NCI-H82 (cell line): Measurements from ENCODE around the gene MIDN.
"Not testable (repeated sequence)": the region's sequence is repeated elsewhere in the genome, so short reads cannot be mapped to it uniquely, and the experiment has no call there.

Source experiments
- DNase-seq: peaks from one replicate; lab custom pipeline; 2025; lab: John Stamatoyannopoulos, UW

Gene MIDN

DNA sequence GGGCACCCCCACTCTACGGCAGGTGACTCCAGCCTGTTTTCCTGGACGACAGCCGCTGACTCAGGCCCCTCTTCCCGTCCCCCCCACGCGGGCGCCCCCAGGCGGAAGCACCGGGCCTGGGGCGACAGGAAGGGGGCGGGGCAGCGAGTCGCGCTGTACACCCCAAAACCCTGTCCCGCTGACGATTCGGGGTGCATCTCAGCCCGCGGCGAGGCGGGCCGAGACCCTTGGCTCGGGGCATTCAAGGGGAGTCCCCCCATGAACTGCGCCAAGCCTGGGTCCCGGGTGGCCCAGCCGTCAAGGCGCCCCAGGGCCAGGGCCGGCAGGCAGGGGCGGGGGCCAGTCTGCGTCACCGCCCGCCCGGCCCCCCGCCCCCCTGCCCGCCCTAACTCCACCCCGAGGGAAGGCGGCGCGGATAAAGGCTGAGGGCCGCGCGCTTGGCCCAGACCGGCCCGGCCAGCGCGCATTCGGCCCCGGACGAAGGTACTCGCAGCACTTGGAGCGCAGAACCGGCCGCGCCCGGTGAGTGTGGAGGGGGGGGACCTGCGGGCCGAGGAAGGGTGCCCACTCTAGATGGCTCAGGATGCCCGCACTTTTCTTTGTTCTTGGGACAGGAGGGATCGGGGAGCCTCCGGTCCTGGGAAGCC, at the start of gene MIDN:
MIDN (plus strand) TSS at position 445 of the 647 bp plus-strand sequence. CDS start 1,714 bp downstream, outside the sequence.
- DNase-seq, result peak; percentile 77

DNA sequence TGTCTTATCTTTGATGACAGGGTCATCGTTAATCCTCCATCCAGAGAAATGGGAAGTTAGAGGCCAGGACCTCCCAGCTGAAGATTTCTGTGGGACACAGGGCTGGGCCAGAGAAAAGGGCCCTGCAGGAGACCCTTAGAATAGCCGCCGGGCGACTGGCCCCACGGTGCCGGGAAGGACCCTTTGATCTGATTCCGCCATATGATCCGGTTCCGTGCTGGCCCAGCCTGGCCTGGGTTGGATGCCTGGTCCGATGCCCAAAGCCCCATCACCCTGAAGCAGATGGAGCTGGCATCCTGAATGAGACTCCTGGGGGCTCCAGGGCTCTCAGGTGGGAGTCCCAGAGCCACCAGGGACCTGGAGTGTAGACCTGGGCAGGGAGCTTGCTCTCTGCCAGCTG, 48.9 kb upstream of the MIDN start:
- DNase-seq, result no peak

DNA sequence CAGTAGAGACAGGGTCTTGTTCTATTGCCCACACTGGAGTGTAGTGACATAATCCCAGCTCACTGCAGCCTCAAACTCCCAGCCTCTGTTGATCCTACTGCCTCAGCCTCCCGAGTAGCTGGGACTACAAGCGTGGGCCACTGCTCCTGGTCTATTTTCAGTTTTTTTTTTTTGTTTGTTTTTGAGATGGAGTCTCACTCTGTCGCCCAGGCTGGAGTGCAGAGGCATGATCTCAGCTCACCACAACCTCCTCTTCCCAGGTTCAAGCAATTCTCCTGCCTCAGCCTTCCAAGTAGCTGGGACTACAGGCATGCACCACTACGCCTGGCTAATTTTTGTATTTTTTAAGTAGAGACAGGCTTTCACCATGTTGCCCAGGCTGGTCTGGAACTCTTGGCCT, 47.8 kb upstream of the MIDN start:
- DNase-seq, result not testable (repeated sequence)

DNA sequence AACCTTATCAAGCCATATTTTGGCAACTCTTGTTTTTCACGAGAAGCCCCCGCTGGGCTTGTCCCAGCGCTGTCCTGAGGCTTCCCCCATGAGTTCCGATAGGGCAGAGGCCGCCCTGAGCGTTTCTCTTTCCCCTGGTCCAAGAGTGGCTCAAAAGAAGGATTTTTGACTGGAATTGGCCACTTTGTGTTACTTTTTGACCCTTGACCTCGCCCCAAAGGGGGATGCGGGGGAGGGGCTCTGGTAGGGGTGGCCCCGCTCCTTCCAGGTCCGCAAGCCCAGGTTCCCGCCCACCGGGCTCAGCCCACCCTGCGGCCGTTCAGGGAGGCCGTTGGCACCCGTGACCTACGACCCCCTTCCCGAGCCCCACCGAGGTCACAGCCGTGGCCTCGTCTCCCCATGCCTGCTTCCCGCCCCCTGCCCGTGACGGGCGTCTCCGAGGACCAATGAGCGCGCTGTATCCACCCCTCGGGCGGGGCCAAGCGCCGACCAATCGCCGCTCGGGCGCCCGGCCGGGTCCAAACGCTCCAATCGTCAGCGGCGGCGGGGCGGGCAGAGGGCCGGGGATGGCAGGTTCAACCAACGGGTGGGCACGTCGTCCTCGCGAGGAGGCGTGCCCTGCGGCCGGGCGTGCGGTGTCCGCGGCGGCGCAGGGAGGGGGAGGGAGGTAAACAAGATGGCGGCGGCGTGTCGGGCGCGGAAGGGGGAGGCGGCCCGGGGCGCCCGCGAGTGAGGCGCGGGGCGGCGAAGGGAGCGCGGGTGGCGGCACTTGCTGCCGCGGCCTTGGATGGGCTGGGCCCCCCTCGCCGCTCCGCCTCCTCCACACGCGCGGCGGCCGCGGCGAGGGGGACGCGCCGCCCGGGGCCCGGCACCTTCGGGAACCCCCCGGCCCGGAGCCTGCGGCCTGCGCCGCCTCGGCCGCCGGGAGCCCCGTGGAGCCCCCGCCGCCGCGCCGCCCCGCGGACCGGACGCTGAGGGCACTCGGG, 43.0 kb upstream of the MIDN start, which contains the start of gene STK11:
STK11 (plus strand) TSS at position 665 of the 986 bp plus-strand sequence. CDS start 1,136 bp downstream, outside the sequence.
- peak; percentile 96 for DNase-seq

DNA sequence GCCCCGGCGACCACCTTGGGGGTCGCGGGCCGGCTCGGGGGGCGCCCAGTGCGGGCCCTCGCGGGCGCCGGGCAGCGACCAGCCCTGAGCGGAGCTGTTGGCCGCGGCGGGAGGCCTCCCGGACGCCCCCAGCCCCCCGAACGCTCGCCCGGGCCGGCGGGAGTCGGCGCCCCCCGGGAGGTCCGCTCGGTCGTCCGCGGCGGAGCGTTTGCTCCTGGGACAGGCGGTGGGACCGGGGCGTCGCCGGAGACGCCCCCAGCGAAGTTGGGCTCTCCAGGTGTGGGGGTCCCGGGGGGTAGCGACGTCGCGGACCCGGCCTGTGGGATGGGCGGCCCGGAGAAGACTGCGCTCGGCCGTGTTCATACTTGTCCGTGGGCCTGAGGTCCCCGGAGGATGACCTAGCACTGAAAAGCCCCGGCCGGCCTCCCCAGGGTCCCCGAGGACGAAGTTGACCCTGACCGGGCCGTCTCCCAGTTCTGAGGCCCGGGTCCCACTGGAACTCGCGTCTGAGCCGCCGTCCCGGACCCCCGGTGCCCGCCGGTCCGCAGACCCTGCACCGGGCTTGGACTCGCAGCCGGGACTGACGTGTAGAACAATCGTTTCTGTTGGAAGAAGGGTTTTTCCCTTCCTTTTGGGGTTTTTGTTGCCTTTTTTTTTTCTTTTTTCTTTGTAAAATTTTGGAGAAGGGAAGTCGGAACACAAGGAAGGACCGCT, 42.1 kb upstream of the MIDN start:
- no peak for DNase-seq

DNA sequence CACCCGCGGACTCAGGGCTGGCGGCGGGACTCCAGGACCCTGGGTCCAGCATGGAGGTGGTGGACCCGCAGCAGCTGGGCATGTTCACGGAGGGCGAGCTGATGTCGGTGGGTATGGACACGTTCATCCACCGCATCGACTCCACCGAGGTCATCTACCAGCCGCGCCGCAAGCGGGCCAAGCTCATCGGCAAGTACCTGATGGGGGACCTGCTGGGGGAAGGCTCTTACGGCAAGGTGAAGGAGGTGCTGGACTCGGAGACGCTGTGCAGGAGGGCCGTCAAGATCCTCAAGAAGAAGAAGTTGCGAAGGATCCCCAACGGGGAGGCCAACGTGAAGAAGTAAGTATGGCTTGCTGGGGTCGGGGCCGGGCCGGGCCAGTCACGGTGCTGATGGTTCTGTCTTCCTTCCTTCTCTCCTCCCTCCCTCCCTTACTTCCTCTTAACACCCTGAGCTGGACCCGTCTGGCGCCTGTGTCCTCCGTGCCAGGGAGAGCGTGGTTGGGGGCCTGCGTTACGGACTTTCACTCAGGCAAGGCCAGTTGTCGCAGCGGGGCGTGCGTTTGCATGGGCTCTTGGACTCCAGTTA, 41.4 kb upstream of the MIDN start:
- DNase-seq, result peak; percentile 54

DNA sequence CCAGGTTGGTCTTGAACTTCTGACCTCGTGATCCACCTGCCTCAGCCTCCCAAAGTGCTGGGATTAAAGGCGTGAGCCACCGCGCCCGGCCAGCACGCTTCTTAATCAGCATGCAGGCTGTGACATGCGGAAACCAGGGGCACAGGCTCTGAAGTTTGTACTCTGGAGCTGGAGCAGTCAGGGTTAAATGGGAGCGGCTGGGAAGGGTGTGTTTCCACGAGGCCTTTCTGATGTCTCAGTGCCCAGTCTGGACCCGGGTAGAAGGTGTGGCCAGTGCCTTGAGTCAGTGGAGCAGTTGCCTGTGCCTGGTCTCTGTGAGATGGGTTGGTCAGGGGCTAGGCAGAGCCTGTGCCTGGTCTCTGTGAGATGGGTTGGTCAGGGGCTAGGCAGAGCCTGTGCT, 39.6 kb upstream of the MIDN start:
- DNase-seq, result not testable (repeated sequence)

DNA sequence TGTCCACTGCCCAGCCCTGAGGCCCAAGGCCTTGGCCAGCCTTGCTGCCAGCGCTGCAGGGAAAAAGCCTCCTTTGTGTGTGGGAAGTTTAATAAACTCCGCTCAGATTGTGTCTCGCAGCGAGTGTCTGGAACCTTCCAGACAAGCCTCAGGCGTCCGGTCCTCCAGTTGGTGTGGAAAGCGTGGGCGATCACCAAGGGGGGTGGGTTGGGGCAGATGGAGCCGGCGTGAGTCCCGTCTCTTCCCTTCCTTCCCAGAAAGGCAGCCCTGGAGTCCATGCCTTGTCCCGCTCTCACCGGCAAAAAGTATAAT, 38.2 kb upstream of the MIDN start:
- no peak for DNase-seq

GRCh38 chr19:1211494-1212234, 36.7 kb upstream of the MIDN start:
- DNase-seq, result peak; percentile 13

DNA sequence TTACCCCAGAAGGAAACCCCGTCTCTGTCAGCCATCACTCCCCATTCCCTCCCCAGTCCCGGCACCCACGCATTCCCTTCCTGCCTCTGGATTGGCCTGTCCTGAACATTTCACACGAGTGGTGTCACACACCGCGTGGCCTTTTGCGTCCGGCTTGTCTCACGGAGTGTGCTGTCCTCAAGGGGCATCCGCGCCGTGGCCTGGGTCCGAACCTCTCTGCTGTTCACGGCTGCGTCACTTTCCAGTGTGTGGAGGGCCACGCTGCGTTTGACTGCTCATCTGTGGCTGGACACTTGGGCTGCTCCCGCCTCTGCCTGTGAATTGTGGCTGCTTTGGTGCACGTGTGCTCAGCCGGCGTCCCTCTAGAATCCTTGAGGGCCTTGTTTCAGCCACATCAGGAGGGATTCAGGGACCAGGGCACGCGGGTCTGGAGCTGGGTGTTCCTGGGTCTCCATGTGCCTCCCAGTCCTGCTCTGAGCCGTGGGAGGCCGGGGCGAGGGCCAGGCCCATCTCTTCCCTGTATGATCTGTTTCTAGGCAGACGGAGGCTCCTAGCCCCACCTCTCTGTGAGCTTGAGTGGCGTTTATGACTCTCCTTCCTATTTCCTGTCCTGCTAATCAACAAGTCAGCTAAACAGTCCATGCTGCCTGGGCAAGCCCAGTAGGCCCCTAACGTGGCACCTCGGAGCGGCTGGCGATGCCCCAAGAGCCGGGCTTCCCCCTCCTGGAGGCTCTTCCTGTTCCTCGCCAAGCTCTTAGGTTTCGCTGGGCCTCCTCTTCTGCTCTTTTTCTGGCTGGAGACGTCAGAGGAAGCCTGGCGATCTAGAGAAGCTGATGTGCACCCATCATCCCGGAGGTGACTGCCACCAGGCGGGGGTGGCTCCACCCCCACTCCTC, 34.7 kb upstream of the MIDN start:
- DNase-seq, result no peak

DNA sequence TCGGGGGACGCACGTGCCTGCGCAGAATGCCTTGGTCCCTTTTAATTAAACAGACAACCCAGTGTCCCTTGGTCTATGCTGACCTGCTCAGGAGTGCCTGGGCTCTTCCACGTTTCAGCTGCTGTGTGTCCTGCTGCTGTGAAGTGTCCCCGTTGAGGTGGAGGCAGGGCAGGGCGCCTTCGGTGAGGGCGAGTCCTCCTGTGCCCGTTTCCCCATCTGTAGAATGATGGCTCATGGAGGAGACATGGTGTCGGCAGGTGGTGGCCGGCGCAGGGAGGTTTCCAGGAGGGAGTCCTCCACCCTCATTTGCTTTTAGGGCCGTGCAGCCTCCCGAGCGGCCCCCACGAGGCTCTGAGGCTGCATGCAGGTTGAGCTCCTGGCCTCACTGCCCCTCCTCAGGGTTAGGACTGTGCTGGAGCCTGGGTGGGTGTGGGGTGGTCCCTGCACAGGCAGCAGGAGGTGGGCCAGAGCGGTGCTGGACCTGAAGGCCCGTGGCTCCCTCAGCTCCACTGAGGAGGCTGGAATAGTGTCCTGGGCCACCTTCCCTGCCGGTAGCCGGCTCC, 34.0 kb upstream of the MIDN start:
- no peak for DNase-seq

GRCh38 chr19:1214862-1215731, 33.3 kb upstream of the MIDN start:
- DNase-seq, result no peak

GRCh38 chr19:1216756-1217155, 31.6 kb upstream of the MIDN start:
- no peak for DNase-seq

GRCh38 chr19:1217366-1217765, 31.0 kb upstream of the MIDN start:
- no peak for DNase-seq

- no peak for DNase-seq
Measured at GRCh38 chr19:1218751-1219567, 29.4 kb upstream of the MIDN start.

GRCh38 chr19:1219786-1220476, 28.5 kb upstream of the MIDN start:
- no peak for DNase-seq

- DNase-seq, result peak; percentile 75
Measured at GRCh38 chr19:1220477-1220930, 27.9 kb upstream of the MIDN start.
